Smooth muscle cell of bladder (primary cell): ENCODE results near the gene AP1AR. TPM values are rescaled to one million over a fixed set of nuclear protein-coding genes. Genes with fewer than 3 reads are reported as not detected.

Experiments
- total RNA-seq: library from RNA; depleted of rRNA; stranded (reverse); fragments of >200 nt; gene quantifications from 2 replicates; pipeline ENCODE4 v1.2.3, GENCODE V29; 2014

AP1AR gene
- 23.6 and 25.6 TPM in 2 replicates for total RNA-seq

GRCh38 chr4:112231779-112232713, at the start of gene AP1AR:
AP1AR (plus strand) TSS chr4:112231787; CDS start chr4:112232092, 305 bp downstream.

DNA sequence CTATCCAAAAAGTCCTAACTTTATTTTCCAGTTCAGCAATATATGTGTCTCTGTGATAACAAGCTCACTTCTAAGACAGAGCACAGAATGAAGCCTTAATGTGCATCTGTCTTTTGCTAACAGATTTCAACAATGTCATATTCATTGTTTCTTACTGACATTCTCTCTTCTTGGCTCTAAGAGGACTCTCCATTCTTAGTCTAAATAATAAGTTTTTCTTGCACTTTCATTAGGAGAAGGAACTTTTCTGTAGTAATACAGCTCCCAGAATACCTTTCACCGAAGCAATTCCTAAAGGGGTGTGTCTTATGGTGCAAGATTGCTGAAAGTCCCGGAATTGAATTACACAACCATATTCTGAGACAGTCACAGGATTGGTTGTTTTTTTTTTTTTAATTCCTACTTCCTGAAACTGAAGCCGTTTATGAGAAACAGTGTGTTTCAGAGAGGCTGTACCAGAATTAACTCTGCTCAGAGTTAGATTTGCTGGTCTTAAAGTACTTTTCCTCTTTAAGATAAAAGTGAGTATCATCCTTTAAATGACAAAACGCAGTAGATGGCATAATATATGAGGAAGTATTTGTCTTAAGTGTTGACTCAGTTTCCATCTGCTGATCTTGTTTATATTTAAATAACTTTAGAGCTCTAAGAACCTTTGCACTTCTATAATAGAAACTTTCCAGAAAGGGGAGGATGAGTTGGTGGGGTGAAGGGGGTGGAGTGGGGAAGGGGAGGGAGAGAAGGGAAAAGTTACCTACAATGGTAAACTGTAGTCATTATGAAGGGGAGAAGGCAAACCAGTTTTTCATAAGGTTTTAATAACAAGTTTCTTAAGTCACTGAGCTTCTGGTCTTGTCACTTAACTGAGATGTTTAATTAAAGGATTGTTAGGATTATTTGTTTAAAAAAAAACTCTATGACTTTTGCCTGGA, 65.6 kb downstream of the AP1AR start, which contains the start of gene ALPK1:
Gene ALPK1 (plus strand): TSS at position 421 of the 932 bp plus-strand sequence.

Other genes starting within 250 kb of the AP1AR start
- gene FAM241A, start 86.3 kb upstream of the AP1AR start, total RNA-seq, result 0.85 and 0.92 TPM in 2 replicates
- 5.1 and 5.4 TPM in 2 replicates for gene TIFA, start 54.1 kb downstream of the AP1AR start, total RNA-seq
- gene ALPK1, start 65.6 kb downstream of the AP1AR start, total RNA-seq, result 20.3 and 25.7 TPM in 2 replicates